Measurements from ENCODE around the gene TUBGCP5.

DNA sequence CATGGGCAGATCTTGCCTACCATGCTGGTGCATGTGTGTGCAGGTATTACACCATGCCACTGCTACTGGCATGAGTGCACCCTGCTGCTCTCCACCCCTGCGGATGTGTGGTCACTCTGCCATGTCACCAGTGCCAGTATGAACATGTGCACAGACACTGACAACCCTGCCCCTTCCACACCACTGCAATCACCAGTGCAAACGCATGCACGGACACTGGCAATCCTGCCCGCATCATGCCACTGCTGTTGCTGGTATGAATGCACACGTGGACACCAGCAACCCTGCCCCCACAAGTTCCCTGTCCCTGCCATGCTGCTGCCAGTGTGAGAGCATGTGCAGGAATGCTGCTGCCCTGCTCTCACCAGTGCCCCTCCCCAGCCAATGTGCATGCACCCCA lies 24.8 kb upstream of the TUBGCP5 start:
- TF ChIP-seq, protein P1, sequence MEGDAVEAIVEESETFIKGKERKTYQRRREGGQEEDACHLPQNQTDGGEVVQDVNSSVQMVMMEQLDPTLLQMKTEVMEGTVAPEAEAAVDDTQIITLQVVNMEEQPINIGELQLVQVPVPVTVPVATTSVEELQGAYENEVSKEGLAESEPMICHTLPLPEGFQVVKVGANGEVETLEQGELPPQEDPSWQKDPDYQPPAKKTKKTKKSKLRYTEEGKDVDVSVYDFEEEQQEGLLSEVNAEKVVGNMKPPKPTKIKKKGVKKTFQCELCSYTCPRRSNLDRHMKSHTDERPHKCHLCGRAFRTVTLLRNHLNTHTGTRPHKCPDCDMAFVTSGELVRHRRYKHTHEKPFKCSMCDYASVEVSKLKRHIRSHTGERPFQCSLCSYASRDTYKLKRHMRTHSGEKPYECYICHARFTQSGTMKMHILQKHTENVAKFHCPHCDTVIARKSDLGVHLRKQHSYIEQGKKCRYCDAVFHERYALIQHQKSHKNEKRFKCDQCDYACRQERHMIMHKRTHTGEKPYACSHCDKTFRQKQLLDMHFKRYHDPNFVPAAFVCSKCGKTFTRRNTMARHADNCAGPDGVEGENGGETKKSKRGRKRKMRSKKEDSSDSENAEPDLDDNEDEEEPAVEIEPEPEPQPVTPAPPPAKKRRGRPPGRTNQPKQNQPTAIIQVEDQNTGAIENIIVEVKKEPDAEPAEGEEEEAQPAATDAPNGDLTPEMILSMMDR (IDR thresholded peaks at IDR 0.05), result no peak
- TF ChIP-seq POLR2AphosphoS5 (IDR thresholded peaks at IDR 0.05), result no peak
